Right lobe of liver (tissue), 6 donors: ENCODE data around the gene AKR1B15. TPM values are rescaled to one million over a fixed set of nuclear protein-coding genes. Genes with fewer than 3 reads are reported as not detected.

Experiments used
- ATAC-seq, 4 donors: fragments of 200-7000 bp; cut with Tn5 transposase; one replicate each; pipeline ENCODE4 v1.9.1; 2020; ENCODE audit warnings: mild to moderate bottlenecking in 4 of 4, moderate library complexity in 4 of 4
- DNase-seq, 3 donors: peaks; one replicate each; pipeline ENCODE4 v3.0.0-alpha.2; 2020
- H3K27ac ChIP-seq, 3 donors: fragments of 200-600 bp; one replicate each; pipeline ENCODE4 v1.8.0; 2022
- H3K27me3 ChIP-seq, 2 donors: fragments of 200-600 bp; one replicate each; pipeline ENCODE4 v1.8.0; 2022
- H3K36me3 ChIP-seq, 4 donors: fragments of 200-600 bp; sonication (generic) in 1 of 4; one replicate each; pipeline versions ENCODE4 v1.5.1 to v1.8.0; 2017 to 2022; ENCODE audit warnings: control low read depth in 1 of 4
- H3K4me1 ChIP-seq, 4 donors: fragments of 200-600 bp; sonication (generic) in 1 of 4; one replicate each; pipeline versions ENCODE4 v1.5.1 to v1.8.0; 2017 to 2022; ENCODE audit warnings: control low read depth in 1 of 4
- H3K4me3 ChIP-seq, 3 donors: fragments of 200-600 bp; one replicate each; pipeline ENCODE4 v1.8.0; 2022
- H3K9me3 ChIP-seq, 4 donors: fragments of 200-600 bp; sonication (generic) in 1 of 4; one replicate each; pipeline versions ENCODE4 v1.5.1 to v1.8.0; 2017 to 2022; ENCODE audit warnings: control low read depth in 1 of 4
- CTCF ChIP-seq, 4 donors: fragments of 200-600 bp in 3 of 4; fragments of 450-650 bp in 1 of 4; IDR thresholded peaks; one replicate each; pipeline versions ENCODE4 v1.5.1 to v1.8.0; 2016 to 2022; ENCODE audit warnings: antibody characterized with exemption in 4 of 4, mild to moderate bottlenecking in 2 of 4
- POLR2A ChIP-seq: fragments of 450-650 bp; IDR thresholded peaks from one replicate; pipeline ENCODE4 v1.6.1; 2017; ENCODE audit warnings: antibody characterized with exemption, mild to moderate bottlenecking
- WGBS: methylation state at CpG from one replicate; pipeline ENCODE4 v1.1.6; 2018; ENCODE audit warnings: low coverage, low lambda C conversion rate; ENCODE audit not compliant: insufficient coverage; ENCODE audit errors: missing lambda C conversion rate; 5-methylcytosine and 5-hydroxymethylcytosine counted together
- intact Hi-C, 2 donors: fragments of 100-400 bp; cut with DNase I; formaldehyde crosslinking; loops; one replicate each; pipeline versions ENCODE4 v1.11.2 to v1.14.1; 2022
- total RNA-seq, 6 experiments: library from RNA; depleted of rRNA in 2 of 6; stranded (reverse); fragments of >200 nt in 2 of 6; fragmentation: NEBNext Ultra II Directional in 3 of 6; extraction: Animal tissue kit (Norgen Biotek cat#: 25700) in 3 of 6; gene quantifications; one replicate each; pipeline versions ENCODE4 v1.1.0 to v1.2.4, GENCODE V29; 2016 to 2023
- donor health status: DM: no; HTN: yes; CAD: no.
- donor health status: DM: no; HTN: no; CAD: no.
- donor health status: DM: no; HTN: no; CAD: no.
- donor health status: DM: no; HTN: yes; CAD: no.
- donor health status: DM: no; HTN: yes; CAD: no.

The AKR1B15 gene
- total RNA-seq, 6 experiments from 2014 or later, result 1.8 to 40.4 (median 2.4) TPM; not detected in 2

- no peaks in the 10 kb centered on the region for H3K36me3 ChIP-seq
- no peak overlapping the region for H3K4me3 ChIP-seq
- H3K9me3 ChIP-seq, result no peaks in the 10 kb centered on the region
- no peaks in the 10 kb centered on the region for H3K4me1 ChIP-seq
- no peaks in the 10 kb centered on the region for H3K27me3 ChIP-seq
- ATAC-seq (no peak), DNase-seq (no peak)
- H3K27ac ChIP-seq, result no peak overlapping the region
- 61% methylated on average over 2 of the region's 2 CpGs for WGBS
- intact Hi-C loops, result no loop called here
- TF ChIP-seq CTCF (IDR thresholded peaks at IDR 0.05) (no peak), POLR2A (no peak)
These were observed 38.8 kb downstream of the AKR1B15 start for GRCh38 chr7:134587750-134588149.

- H3K4me3 ChIP-seq, result no peak overlapping the region
- no peaks in the 10 kb centered on the region for H3K36me3 ChIP-seq
- WGBS, result 42% methylated on average over 3 of the region's 3 CpGs
- H3K27me3 ChIP-seq, result no peaks in the 10 kb centered on the region
- H3K9me3 ChIP-seq, result no peaks in the 10 kb centered on the region
- TF ChIP-seq POLR2A (no peak), CTCF (IDR thresholded peaks at IDR 0.05) (no peak)
- ATAC-seq, result peak in 1 of 4 donors; percentile 45
- DNase-seq, result peak in 1 of 3 donors; percentile 29
- peaks cover 0 to 15% (median 0%) of the 10 kb centered on the region in 4 donors for H3K4me1 ChIP-seq
- H3K27ac ChIP-seq, result no peak overlapping the region
- intact Hi-C loops, result no loop called here
These were observed 40.6 kb downstream of the AKR1B15 start for GRCh38 chr7:134589491-134589941.

- ATAC-seq, result peak; percentile 83 to 96 (median 89)
These were observed 44.9 kb downstream of the AKR1B15 start for GRCh38 chr7:134593530-134594392.

GRCh38 chr7:134594877-134595276, 46.0 kb downstream of the AKR1B15 start:
- H3K4me1 ChIP-seq, result peaks cover 0 to 19% (median 0%) of the 10 kb centered on the region in 4 donors
- H3K9me3 ChIP-seq, result no peaks in the 10 kb centered on the region
- no peak for ATAC-seq
- no peak overlapping the region for H3K4me3 ChIP-seq
- DNase-seq, result no peak
- peak overlapping the region in 1 of 3 donors; percentile 84 for H3K27ac ChIP-seq
- TF ChIP-seq POLR2A, result no peak
- no peak for TF ChIP-seq CTCF (IDR thresholded peaks at IDR 0.05)
- intact Hi-C loops, result no loop called here
- no CpG with 5 or more reads among the region's 1 CpG for WGBS
- H3K36me3 ChIP-seq, result no peaks in the 10 kb centered on the region
- H3K27me3 ChIP-seq, result no peaks in the 10 kb centered on the region

More at GRCh38 chr7:134593530-134594392, 44.9 kb downstream of the AKR1B15 start:
- Histone ChIP-seq H3K27me3 (no peaks in the 10 kb centered on the region), H3K36me3 (no peaks in the 10 kb centered on the region), H3K4me1 (peaks cover 0 to 19% (median 0%) of the 10 kb centered on the region in 4 donors), H3K4me3 (no peak overlapping the region), H3K9me3 (no peaks in the 10 kb centered on the region), H3K27ac (peak overlapping the region; percentile 22 to 84 (median 72))
- 44% methylated on average over 5 of the region's 8 CpGs for WGBS
- intact Hi-C loops, result no loop called here
- TF ChIP-seq POLR2A (peak; percentile 16), CTCF (IDR thresholded peaks at IDR 0.05) (no peak)
- DNase-seq, result peak; percentile 68 to 85 (median 85)
